NK-92 treated with Interleukin-12 subunit alpha and Interleukin-12 subunit beta, amount 100 ng/mL, for 24 hours (cell line): ENCODE measurements around the gene MSL1.

Experiments
- DNase-seq: peaks from one replicate; lab custom pipeline; 2025; lab: John Stamatoyannopoulos, UW

MSL1 gene

DNA sequence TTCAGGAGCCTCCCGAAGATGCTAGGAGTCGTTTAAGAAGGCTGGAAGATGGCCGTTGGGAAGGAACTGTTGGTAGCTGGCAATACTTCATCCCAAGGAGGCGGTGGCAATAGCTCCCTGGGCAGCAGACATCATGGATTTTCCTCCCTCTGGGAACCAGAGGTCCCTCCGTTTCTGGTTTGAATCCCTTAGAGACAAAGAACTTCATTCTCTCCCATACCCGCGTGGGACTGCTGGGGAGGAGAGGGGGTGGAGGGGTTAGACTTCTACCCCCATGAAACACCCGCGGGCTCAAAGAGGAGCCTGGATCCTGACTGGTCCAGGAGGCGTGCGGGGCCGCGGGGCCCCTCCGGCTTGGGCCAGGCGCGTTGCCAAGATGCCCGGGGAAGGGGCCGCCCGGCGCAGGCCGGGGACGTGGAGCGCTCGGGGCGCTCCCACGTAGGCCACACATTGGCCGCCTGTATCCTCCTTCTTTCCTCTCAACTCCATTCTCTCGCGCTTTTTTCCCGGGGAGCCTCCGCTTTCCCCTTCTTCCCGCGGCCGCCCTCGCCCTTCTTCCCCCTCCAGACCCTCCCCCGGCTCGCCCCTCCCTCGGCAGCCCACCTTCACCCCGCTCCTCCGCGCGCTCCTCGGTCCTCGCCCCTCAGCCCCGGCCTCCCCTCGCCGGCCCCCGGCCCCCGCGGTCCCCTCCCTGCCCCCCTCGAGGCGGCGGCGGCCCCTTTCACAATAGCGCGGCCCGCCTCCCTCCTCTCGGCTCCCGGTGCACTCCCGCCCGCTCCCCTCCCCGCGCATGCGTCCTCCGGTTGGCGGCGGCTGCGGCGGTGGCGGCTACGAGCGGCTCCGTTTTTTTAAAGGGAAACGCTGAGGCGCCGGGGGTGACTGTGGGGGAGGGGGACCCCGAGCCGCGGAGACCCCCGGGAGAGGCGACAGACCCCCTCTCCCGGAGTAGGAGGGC lies at the start of gene MSL1:
TSS of gene MSL1 (plus strand) at position 791 of the 955 bp plus-strand sequence. CDS start 642 bp downstream, outside the sequence.
- peak; percentile 78 for DNase-seq

DNA sequence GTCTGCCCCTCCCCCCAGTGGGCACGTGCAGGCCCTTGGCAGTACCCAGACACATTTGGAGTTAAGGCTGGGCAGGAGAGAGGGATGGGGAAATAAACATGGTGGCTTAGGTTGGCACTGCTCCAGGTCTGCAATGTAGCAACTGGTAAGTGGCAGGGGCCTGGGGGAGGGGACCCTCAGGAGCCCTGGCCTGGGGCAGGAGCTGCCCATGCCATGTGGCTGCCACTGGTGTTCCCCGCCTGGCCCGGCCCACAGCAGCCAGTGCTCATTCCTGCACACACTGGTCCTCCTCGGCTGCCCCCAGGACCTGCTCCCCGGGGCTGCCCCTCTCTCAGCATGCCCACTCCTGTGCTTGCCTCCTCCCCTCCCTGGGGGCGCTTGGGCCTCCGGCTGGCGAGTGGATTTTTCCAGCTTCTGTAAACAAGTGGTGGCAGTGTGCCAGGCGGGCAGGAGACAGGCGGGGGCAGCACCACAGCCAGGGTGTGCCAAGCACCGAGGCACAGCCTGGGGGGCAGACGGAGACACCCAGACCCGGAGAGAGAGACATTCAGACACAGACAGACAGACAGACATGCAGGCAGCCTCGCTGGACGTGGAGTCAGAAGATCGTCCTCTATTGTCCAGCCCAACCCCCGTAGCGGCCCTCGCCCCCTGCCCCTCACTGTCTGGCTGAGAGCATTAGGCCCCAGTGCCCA lies 49.6 kb upstream of the MSL1 start:
- DNase-seq: no peak

DNA sequence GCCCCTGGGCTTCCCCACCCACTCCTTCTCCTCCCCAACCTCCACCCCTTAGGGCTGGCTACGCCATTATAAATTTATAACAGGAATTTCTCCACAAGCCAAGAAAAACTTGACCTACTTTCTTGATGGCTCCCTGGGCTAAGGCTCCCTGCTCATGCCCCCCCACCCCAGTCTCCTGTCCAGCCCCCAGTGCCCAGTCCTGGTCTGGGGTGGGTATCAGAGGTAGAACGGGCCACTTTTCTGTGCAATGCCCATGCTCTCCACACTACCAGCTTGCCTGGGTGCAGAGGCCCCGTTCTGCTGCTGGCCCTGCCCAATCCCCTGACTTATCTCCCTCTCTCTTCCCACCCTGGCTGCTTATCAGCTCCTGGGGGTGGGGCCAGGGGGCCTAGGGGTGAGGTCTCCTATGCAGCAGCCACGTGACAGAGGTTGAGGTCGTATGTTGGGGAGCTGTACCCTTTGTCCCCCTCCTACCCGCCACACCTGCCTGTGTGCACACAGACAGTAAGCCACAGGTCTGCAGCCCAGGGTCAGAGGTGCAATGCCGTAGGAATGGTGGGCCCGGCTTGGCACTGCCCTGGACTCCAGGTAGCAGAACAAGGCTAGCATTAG lies 48.9 kb upstream of the MSL1 start:
- no peak for DNase-seq

GRCh38 chr17:40073454-40074174 lies 48.2 kb upstream of the MSL1 start:
- no peak for DNase-seq

DNA sequence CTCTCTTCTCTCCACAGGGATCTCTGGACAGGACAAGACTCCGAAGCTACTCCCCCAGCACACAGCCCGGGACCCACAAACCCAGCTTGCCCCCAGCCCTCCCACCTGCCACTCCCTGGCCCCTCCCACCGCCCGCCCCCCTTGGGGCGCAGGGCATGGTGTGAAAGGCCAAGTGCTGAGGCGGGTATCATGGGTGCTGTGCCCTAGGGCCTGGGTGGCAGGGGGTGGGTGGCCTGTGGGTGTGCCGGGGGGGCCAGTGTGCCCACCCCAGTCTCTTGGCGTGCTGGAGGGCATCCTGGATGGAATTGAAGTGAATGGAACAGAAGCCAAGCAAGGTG lies 47.6 kb upstream of the MSL1 start:
- no peak for DNase-seq

DNA sequence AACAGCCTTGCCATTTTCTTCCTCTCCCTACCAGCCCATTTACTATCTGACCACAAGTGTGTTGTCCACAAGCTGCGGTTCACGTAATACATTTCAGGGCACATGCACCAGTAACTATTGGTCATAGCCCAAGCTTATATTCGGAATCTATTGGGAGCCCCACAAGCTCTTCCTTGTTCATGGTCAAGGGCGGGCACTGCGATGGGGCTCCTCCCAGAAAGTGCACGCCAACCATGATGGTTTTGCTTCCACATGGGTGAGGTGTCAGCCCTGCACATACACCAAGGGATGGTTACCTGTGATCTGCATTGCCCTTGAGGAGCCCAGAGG lies 46.9 kb upstream of the MSL1 start:
- no peak for DNase-seq

DNA sequence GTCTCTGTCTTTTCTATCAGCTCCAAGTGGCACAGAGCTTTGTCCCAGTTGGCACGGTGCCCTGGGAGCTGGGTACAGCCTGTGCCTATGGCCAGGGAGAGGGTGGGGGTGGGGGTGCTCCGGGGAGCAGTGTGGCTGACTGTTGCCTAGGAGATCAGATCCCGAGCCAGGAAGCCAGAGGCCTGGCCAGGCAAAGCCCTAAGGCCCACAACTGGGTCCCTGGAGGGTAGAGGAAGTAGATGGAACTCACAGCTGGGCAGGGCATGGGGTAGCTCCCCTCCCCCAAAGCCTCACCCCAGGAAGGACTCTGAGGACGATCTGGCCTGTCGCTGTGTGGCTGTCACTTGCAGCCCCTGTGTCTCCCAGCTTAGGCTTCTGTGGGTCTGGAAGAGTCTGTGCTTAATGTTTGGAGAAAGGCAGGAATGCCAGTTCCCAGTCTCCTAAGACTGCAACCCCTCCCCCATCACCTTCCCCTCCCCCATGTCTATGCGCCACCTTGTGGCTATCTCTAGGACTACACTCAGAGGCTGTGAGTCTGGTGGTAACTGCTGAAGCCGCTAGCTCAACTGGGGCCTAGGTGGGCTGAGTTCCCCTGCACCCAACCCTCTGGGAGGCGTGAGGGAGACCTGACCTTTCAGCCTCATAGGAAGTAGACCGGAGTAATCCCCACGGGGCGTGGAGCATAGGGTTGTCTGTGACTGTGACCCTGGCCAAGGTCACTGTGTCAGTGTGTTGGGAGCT lies 46.4 kb upstream of the MSL1 start:
- peak; percentile 27 for DNase-seq

DNA sequence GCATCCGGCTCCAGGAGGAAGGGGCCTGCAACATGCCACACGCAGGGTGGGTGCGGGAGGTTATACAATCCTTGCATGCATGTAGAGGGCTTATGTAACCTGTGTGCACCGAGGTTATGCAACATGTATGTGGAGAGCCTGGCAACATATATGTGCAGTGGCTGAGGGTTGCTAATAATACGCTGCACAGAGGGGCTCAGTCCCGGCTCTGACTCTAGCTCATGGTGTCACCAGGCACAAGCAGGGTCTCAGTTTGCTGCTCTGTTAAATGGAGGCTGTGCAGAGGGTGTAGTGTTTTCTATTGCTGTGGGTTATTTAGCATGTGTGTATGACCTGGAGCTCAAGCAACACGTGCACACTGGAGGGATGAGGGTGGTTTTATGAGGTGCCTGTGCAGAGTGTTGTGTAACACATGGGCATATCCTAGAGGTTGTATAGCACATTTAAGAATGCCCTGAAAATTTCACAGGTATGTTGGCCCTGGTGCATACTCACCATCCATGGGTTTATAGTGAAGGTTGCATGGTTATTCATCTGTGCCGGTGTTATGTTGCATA lies 45.8 kb upstream of the MSL1 start:
- no peak for DNase-seq

DNA sequence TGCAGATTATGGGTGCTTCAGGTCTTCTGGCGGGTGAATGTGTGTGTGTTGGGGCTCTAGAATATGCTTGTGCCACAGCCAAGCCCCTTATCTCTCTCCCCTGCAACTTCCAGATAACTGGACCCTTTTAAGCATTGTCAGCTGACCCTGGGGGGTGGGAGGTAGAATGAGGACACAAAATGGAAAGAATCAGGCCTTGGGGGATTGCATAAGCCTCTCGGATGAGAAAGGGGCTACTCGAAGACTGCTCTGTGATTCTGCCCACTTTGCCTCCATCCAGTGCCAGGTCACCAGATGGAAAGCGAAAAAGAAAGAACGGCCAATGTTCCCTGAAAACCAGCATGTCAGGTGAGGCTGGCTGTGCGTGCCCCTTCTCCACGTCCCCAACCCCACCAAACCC lies 45.2 kb upstream of the MSL1 start:
- no peak for DNase-seq

DNA sequence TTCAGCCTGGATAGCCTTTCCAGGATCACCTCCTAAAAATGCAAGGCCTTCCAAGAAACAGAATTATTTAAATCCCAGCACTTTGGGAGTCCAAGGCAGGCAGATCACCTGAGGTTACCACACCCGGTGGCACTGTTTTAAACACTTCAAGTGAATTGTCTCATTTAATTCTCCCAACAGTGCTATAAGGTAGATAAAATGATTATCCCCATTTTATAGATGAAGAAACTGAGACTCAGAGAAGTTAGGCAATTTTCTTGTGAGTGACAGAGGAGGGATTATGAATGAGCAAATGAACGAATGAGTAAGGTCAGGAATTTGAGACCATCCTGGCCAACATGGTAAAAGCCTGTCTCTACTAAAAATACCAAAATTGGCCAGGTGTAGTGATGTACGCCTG lies 42.2 kb upstream of the MSL1 start:
- no peak for DNase-seq

DNA sequence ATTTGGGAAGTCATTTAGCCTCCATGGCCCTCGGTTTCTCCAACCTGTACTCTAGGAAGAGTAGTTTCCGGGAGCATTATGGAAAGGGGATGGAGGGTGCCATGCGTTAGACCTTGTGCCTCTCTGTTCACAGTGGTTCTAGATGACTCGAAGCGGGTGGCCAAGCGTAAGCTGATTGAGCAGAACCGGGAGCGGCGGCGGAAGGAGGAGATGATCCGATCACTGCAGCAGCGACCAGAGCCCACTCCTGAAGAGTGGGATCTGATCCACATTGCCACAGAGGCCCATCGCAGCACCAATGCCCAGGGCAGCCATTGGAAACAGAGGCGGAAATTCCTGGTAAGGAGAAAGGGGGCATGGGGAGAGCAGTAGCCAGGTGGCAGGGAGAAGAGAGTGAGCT lies 37.3 kb upstream of the MSL1 start:
- no peak for DNase-seq

GRCh38 chr17:40086150-40087044 lies 35.4 kb upstream of the MSL1 start:
- no peak for DNase-seq

GRCh38 chr17:40087049-40087794 lies 34.5 kb upstream of the MSL1 start:
- no peak for DNase-seq

DNA sequence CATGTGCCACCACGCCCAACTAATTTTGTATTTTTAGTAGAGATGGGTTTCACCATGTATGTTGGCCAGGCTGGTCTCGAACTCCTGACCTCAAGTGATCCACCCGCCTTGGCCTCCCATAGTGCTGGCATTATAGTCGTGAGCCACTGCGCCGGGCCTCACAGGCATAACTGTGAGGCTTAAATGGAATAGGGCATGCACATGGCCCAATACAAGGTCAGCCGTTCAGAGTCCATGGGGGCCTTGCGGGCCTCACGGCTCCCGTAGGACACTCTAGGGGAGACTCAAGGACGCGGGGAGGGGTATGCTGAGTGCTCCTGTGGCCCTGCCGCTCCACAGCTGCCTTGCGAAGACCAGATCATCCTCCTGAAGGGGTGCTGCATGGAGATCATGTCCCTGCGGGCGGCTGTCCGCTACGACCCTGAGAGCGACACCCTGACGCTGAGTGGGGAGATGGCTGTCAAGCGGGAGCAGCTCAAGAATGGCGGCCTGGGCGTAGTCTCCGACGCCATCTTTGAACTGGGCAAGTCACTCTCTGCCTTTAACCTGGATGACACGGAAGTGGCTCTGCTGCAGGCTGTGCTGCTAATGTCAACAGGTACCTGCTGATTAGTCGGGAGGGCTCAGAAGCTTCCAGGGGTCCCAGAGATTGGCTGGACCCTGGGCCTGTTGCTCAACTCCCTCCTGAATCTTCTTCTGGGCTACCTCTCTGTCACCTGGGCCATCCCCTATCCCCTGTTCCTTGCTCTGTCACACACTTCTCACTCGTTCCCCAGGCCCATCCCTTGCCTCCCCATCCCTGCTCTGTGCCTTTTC lies 33.7 kb upstream of the MSL1 start:
- DNase-seq: no peak

DNA sequence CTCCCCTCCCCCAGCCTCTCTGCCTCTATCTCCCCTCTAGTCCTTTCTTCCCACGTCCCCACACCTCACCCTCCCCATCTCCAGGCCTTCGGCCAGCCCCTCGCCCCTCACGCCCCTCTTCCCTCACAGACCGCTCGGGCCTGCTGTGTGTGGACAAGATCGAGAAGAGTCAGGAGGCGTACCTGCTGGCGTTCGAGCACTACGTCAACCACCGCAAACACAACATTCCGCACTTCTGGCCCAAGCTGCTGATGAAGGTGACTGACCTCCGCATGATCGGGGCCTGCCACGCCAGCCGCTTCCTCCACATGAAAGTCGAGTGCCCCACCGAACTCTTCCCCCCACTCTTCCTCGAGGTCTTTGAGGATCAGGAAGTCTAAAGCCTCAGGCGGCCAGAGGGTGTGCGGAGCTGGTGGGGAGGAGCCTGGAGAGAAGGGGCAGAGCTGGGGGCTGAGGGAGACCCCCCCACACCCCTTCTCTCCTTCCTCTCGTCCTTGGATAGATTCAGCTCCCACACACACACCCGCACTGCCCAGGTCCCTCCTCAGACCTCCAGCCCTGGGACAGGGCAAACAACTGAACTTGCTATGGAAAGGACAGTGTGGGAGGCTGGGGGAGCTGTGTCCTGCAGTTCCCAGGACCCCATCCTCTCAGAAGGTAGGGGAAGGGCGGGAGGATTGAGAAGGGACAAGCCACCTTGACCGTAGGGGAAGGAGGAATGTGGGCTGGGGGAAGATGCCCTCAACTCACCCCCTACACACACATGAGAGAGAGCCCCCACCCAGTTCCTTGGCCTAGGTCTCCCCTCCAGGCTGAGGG lies 32.5 kb upstream of the MSL1 start:
- DNase-seq: no peak

DNA sequence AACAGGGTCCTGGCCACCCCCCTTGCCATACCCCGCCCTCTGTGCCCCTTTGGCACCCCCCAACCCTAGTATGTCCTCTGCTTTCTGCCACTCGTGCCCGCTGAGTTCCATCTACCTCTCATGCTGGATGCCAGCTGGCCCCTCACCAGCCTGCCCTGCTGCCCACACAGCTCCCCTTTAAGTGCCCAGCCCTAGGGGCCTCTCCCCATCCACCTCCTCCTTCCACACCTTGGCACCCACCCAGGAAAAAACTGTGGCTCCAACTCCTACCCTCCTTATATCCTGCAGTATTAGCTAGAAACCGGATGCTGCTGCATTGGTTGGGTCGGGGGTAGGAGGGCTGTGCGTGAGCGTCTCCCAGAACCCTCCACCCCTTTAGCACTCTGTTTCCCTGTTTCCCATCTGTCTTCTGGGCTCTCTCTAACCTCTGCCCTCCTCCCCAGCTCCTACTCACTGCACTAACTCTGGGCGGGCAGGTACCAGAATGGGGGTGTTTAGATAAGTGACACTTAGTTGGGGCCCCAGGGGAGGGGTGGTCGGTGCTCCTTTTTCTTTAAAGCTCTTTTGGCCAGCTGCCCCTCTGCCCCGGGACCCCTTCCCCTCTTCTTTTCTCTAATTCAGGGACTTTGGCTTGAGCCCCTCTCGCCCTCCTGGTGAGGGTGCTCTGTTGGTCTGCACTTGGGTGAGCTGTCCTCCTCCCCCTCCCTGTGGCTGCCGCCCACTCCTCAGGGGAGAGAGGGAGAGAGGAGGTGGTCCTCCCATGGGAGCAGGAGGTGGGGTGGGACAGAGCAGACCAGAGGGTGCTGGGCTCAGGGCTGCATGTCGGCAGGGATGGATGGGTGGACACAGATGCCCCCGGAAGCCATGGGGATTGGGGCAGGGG lies 31.3 kb upstream of the MSL1 start:
- DNase-seq: no peak
